B cell (primary cell): Measurements from ENCODE around the gene ASB7. TPM values are rescaled to one million over a fixed set of nuclear protein-coding genes. Genes with fewer than 3 reads are reported as not detected.

Source experiments
- ATAC-seq: fragments of 200-7000 bp; cut with Tn5 transposase; one replicate; pipeline ENCODE4 v1.10.0; 2021; ENCODE audit warnings: low read depth, mild to moderate bottlenecking, moderate number of reproducible peaks, moderate library complexity
- CTCF ChIA-PET: fragments of 350-600 bp; sonication (Branson Sonifier 250); formaldehyde crosslinking; loops from one replicate; lab custom pipeline; 2021; ENCODE audit warnings: antibody characterized with exemption, inconsistent platforms; lab: Charles Lee
- POLR2A ChIA-PET: fragments of 350-600 bp; sonication (Branson Sonifier 250); formaldehyde crosslinking; loops from one replicate; lab custom pipeline; 2021; ENCODE audit warnings: antibody characterized with exemption; lab: Charles Lee
- DNase-seq: peaks from one replicate; pipeline ENCODE4 v3.0.0; 2013
- H2AFZ ChIP-seq: 2 replicates; pipeline ENCODE4 v1.6.1; 2012; ENCODE audit warnings: mild to moderate bottlenecking, low read depth, low read length; ENCODE audit not compliant: insufficient read depth, poor library complexity, severe bottlenecking
- H3K27ac ChIP-seq, 2 donors: 1 replicate in 1 of 2; 2 replicates in 1 of 2; pipeline ENCODE4 v1.5.1; 2012 to 2013; ENCODE audit warnings: low read length in 2 of 2, mild to moderate bottlenecking in 2 of 2, moderate library complexity in 1 of 2
- H3K27me3 ChIP-seq, 4 experiments: fragments of 200-600 bp in 1 of 4; sonication (generic) in 1 of 4; replicated peaks in 1 of 4; 1 replicate in 2 of 4; 2 replicates in 2 of 4; pipeline versions ENCODE4 v1.6.1 to v1.7.0; 2013 to 2016; ENCODE audit warnings: low read length in 3 of 4, mild to moderate bottlenecking in 2 of 4, mixed read lengths in 1 of 4, moderate library complexity in 1 of 4; ENCODE audit not compliant: insufficient read depth in 4 of 4, control insufficient read depth in 3 of 4; ENCODE audit errors: control extremely low read depth in 1 of 4
- H3K36me3 ChIP-seq, 2 experiments: replicated peaks in 1 of 2; 1 replicate in 1 of 2; 2 replicates in 1 of 2; pipeline versions ENCODE4 v1.6.1 to v1.7.1; 2013; ENCODE audit warnings: low read length in 1 of 2; ENCODE audit not compliant: insufficient read depth in 2 of 2, control insufficient read depth in 1 of 2; ENCODE audit errors: control extremely low read depth in 1 of 2, extremely low read depth in 1 of 2
- H3K4me1 ChIP-seq, 2 donors: fragments of 200-600 bp in 1 of 2; sonication (generic) in 1 of 2; 1 replicate in 1 of 2; 2 replicates in 1 of 2; pipeline versions ENCODE4 v1.5.1 to v1.6.1; 2013 to 2017; ENCODE audit warnings: low read length in 2 of 2; ENCODE audit not compliant: control insufficient read depth in 2 of 2, insufficient read depth in 2 of 2
- H3K4me2 ChIP-seq: replicated peaks from 2 replicates; pipeline ENCODE3; 2012; ENCODE audit warnings: mild to moderate bottlenecking, low read depth, low read length; ENCODE audit not compliant: poor library complexity, severe bottlenecking
- H3K4me3 ChIP-seq, 5 experiments: fragments of 200-600 bp in 1 of 5; sonication (generic) in 1 of 5; 1 replicate in 3 of 5; 2 replicates in 2 of 5; pipeline versions ENCODE4 v1.5.1 to v1.7.0; 2011 to 2016; ENCODE audit warnings: low read length in 4 of 5, mild to moderate bottlenecking in 4 of 5, low read depth in 2 of 5, control low read depth in 1 of 5, moderate library complexity in 1 of 5; ENCODE audit not compliant: insufficient read depth in 1 of 5; ENCODE audit errors: control extremely low read depth in 1 of 5, extremely low read depth in 1 of 5
- H3K79me2 ChIP-seq: fragments of 200-600 bp; sonication (generic); one replicate; pipeline ENCODE4 v1.6.0; 2016; ENCODE audit warnings: low read length; ENCODE audit not compliant: control insufficient read depth, insufficient read depth
- H3K9ac ChIP-seq: fragments of 200-600 bp; sonication (generic); 2 replicates; pipeline ENCODE4 v1.6.1; 2017; ENCODE audit warnings: mild to moderate bottlenecking, low read length, moderate library complexity
- H3K9me3 ChIP-seq, 3 donors: one replicate each; pipeline versions ENCODE4 v1.6.1 to v1.7.1; 2013; ENCODE audit warnings: low read length in 2 of 3; ENCODE audit not compliant: control insufficient read depth in 2 of 3, insufficient read depth in 1 of 3; ENCODE audit errors: control extremely low read depth in 1 of 3
- H4K20me1 ChIP-seq: 2 replicates; pipeline ENCODE4 v1.6.0; 2012; ENCODE audit warnings: mild to moderate bottlenecking, low read length; ENCODE audit not compliant: insufficient read depth, control insufficient read depth, poor library complexity, severe bottlenecking
- H3K27ac Mint-ChIP-seq: one replicate; pipeline ENCODE4 v1.8.0; 2021; ENCODE audit warnings: mixed read lengths
- H3K27me3 Mint-ChIP-seq: one replicate; pipeline ENCODE4 v1.8.0; 2021; ENCODE audit warnings: mixed read lengths
- H3K4me1 Mint-ChIP-seq: one replicate; pipeline ENCODE4 v1.8.0; 2021; ENCODE audit warnings: mixed read lengths
- H3K4me3 Mint-ChIP-seq: one replicate; pipeline ENCODE4 v1.8.0; 2021; ENCODE audit warnings: mixed read lengths
- H3K9me3 Mint-ChIP-seq: one replicate; pipeline ENCODE4 v1.8.0; 2022; ENCODE audit warnings: mixed read lengths; ENCODE audit not compliant: insufficient read depth
- EZH2 ChIP-seq: IDR thresholded peaks from 2 replicates; pipeline ENCODE4 v1.6.1; 2012; ENCODE audit warnings: borderline replicate concordance, low read depth, mild to moderate bottlenecking, moderate library complexity, low read length; ENCODE audit not compliant: insufficient read depth, poor library complexity, severe bottlenecking
- WGBS: methylation state at CpG from one replicate; pipeline ENCODE4 v1.1.5; 2013; ENCODE audit warnings: missing lambda C conversion rate; ENCODE audit not compliant: insufficient coverage; 5-methylcytosine and 5-hydroxymethylcytosine counted together
- intact Hi-C: fragments of 100-400 bp; cut with micrococcal nuclease; formaldehyde crosslinking; loops from one replicate; pipeline ENCODE4 v1.10.0; 2022
- polyA plus RNA-seq: library from polyadenylated mRNA; depleted of rRNA; stranded (reverse); fragments of >200 nt; gene quantifications from 2 replicates; pipeline ENCODE4 v1.2.3, GENCODE V29; 2012
- total RNA-seq, 2 donors: library from RNA; stranded (reverse); fragments of 120-200 nt in 1 of 2; gene quantifications; 1 replicate in 1 of 2; 2 replicates in 1 of 2; pipeline versions ENCODE4 v1.2.3 to v1.2.4, GENCODE V29; 2013 to 2022
- TF ChIP-seq, protein P1 (sequence below): fragments of 200-600 bp; IDR thresholded peaks from one replicate; pipeline ENCODE4 v1.8.0; 2022; ENCODE audit warnings: antibody characterized with exemption, mild to moderate bottlenecking

Gene ASB7
- total and polyA plus RNA-seq, 2 donors (not counting 1 experiment from before 2014, with no cell fraction given): 12.1 to 25.0 TPM

DNA sequence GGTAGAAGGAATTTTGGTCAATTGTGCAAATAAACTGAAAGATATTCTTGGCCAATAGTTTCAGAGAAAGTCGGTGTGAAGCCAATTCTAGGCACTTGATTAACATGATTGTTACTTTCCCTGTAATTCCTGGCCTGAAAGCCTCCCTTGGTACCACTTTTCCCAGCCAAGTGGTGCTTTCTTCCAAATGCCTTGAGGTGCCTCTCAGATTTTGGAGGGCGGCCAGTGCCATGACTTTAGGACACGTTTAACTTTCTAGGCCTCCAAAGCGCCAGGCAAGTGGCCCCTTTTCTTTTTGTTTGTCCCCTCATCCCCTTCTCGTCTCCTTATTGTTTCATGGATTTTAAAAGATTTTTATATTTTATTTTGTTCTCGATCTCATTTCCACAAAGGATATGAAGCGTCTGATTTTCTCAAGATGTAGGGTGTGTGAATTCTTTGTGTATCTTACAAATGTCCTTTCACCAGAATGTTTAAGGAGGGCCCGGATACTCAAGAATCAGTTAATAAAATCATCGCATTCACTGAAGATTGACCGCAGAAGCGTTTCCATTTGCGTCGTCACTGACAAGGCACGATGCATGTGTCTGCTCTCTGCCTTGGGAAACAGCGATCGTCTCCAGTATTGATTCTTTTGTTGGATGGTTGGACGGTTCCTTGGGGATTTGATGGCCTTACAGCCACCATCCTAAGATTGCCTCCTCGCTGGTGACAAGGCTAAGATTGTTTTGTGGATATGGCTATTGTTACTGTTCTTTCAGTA, 87.8 kb downstream of the ASB7 start:
- Mint-ChIP-seq H3K4me1 (no peaks in the 10 kb centered on the region), H3K27ac (no peak overlapping the region), H3K27me3 (peaks cover 19% of the 10 kb centered on the region), H3K9me3 (no peaks in the 10 kb centered on the region), H3K4me3 (no peak overlapping the region)
- 87% methylated on average over 9 of the region's 18 CpGs for WGBS
- peaks cover 0 to 9% (median 0%) of the 10 kb centered on the region in 3 donors for H3K9me3 ChIP-seq
- DNase-seq (no peak), ATAC-seq (no peak)
- H3K27ac ChIP-seq: no peak overlapping the region
- TF ChIP-seq, protein P1, sequence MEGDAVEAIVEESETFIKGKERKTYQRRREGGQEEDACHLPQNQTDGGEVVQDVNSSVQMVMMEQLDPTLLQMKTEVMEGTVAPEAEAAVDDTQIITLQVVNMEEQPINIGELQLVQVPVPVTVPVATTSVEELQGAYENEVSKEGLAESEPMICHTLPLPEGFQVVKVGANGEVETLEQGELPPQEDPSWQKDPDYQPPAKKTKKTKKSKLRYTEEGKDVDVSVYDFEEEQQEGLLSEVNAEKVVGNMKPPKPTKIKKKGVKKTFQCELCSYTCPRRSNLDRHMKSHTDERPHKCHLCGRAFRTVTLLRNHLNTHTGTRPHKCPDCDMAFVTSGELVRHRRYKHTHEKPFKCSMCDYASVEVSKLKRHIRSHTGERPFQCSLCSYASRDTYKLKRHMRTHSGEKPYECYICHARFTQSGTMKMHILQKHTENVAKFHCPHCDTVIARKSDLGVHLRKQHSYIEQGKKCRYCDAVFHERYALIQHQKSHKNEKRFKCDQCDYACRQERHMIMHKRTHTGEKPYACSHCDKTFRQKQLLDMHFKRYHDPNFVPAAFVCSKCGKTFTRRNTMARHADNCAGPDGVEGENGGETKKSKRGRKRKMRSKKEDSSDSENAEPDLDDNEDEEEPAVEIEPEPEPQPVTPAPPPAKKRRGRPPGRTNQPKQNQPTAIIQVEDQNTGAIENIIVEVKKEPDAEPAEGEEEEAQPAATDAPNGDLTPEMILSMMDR: no peak
- TF ChIP-seq EZH2: no peak
- H3K4me1 ChIP-seq: no peaks in the 10 kb centered on the region
- no peak overlapping the region for H3K4me3 ChIP-seq
- no peaks in the 10 kb centered on the region for H4K20me1 ChIP-seq
- no peaks in the 10 kb centered on the region for H3K79me2 ChIP-seq
- ChIA-PET POLR2A (no interaction called here), CTCF (no interaction called here)
- no peak overlapping the region for H3K9ac ChIP-seq
- H3K36me3 ChIP-seq: no peaks in the 10 kb centered on the region
- no peak overlapping the region for H3K4me2 ChIP-seq
- intact Hi-C loops: no loop called here
- H3K27me3 ChIP-seq: peaks cover 0 to 4% (median 0%) of the 10 kb centered on the region in 4 experiments
- H2AFZ ChIP-seq: no peak overlapping the region

DNA sequence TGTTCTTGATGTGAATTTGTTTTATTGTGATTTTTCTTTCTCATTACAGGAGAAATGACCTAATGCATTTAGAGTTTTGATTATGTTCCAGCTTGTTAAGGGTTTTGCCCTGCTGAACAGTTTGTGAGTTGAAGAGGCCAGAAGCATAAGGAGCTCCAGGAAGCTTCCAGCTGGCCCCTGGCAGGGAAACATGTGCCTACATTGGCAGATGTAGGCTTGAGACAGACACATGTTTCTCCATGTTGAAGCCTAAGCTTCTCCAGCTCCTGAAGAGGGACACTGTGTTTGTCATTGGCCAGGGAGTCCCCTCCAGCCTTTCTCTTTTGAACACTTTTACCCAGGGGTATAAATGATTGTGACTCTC, 88.4 kb downstream of the ASB7 start:
- Histone ChIP-seq H3K4me2 (no peak overlapping the region), H4K20me1 (no peaks in the 10 kb centered on the region), H3K27me3 (peaks cover 0 to 4% (median 0%) of the 10 kb centered on the region in 4 experiments), H3K27ac (no peak overlapping the region), H3K9ac (no peak overlapping the region), H2AFZ (no peak overlapping the region), H3K79me2 (no peaks in the 10 kb centered on the region), H3K36me3 (no peaks in the 10 kb centered on the region), H3K4me3 (no peak overlapping the region), H3K4me1 (no peaks in the 10 kb centered on the region), H3K9me3 (peaks cover 0 to 9% (median 0%) of the 10 kb centered on the region in 3 donors)
- H3K27me3 Mint-ChIP-seq: peaks cover 19% of the 10 kb centered on the region
- intact Hi-C loops: no loop called here
- ChIA-PET POLR2A (no interaction called here), CTCF (no interaction called here)
- no peak overlapping the region for H3K4me3 Mint-ChIP-seq
- H3K27ac Mint-ChIP-seq: no peak overlapping the region
- no peak for DNase-seq
- TF ChIP-seq, protein P1: no peak
- TF ChIP-seq EZH2: no peak
- no peaks in the 10 kb centered on the region for H3K9me3 Mint-ChIP-seq
- no peaks in the 10 kb centered on the region for H3K4me1 Mint-ChIP-seq
- no peak for ATAC-seq
